Esophagus muscularis mucosa (tissue), 3 donors: ENCODE measurements around the gene STARD5.

Experiments
- CTCF ChIP-seq, 3 experiments: fragments of 200-600 bp in 2 of 3; fragments of 450-650 bp in 1 of 3; sonication (generic) in 2 of 3; IDR thresholded peaks; one replicate each; pipeline ENCODE4 v1.5.1; 2017 to 2019; ENCODE audit warnings: antibody characterized with exemption in 3 of 3, mild to moderate bottlenecking in 2 of 3, moderate library complexity in 1 of 3
- POLR2A ChIP-seq: fragments of 450-650 bp; IDR thresholded peaks from one replicate; pipeline ENCODE4 v1.6.1; 2017; ENCODE audit warnings: antibody characterized with exemption, moderate library complexity, mild to moderate bottlenecking, low read depth

- no peak for TF ChIP-seq CTCF (IDR thresholded peaks at IDR 0.05)
- no peak for TF ChIP-seq POLR2A
Observed at GRCh38 chr15:81285461-81285860, 38.5 kb downstream of the STARD5 start.
